Raji (cell line): ENCODE data around the gene GP9.

ENCODE experiments used
- POLR2A ChIP-seq: IDR thresholded peaks from 2 replicates; pipeline ENCODE4 v1.6.1; 2011; ENCODE audit warnings: low read depth, low read length, control low read depth; ENCODE audit not compliant: insufficient read depth

Gene GP9

DNA sequence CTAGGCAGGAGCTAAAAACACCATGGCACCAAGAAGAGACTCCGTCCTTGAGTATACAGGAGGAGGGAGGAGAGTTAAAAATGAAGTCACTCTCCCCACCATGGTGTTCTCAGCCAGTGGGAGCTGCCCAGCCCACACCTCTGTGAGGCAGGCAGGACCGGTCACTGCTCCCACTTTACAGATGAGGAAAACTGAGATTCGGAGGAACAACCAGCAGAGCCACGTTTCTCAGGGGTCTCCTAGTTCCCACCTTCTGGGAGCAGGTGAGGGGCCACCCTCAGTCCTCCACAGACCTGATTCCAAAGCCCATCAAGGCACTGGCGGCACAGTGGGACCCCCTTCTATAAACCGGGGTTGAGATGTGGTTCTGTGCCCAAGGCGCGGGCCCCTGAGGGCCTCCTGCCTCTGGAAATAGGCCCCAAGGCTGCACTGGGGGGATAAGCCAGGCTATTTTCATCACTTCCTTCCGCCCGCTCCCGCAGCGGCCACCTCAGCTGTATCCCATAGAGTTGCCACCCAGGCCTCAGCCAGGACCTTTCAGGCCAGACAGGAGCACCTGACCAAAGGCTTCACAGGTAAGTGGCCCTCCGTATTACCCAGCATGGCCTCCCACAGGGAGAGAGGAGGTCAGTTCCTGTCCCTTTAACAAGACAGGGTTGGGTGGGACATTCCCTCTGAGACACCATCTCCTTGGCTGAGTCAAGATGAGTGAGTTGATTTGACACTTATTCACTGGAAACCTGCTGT, at the start of gene GP9:
TSS of gene GP9 (plus strand) at position 504 of the 747 bp plus-strand sequence. CDS start 961 bp downstream, outside the sequence.
- no peak for TF ChIP-seq POLR2A

DNA sequence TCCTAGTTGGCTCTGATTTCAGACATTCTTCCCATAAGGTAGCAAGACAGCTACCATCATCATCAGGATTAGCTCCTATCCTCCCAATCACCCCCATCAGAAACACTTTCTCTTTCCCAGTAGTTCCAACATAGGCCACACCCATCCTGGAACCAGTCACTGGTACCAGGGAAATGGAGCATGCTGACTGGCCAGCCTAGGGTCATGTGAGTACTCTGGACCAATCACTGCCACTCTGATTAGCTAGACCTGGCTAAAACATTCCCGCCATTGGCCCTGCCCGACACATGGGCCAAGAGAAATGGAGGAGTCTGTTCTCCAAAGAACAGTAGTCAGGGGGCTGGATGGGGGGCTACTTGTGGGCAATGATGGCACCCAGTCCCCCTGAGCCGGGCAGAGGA, 47.1 kb upstream of the GP9 start:
- TF ChIP-seq POLR2A = no peak

DNA sequence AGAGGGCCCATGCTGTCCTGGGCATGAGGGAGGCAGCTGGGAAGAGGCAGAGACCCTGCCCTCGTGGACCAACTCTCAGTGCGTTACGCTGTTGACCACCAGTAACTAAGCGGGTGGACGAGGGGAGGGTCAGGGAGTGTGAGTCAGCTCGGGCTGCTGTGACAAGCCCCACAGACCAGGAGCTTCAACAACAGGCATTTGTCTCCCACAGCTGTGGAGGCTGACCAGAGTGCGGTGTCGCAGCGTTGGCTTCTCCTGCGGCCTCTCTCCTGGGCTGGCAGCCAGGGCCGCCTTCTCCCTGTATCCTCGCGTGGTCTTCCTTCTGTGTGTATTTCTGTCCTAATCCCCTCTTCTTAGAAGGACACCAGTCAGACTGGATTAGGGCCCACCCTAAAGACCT, 46.4 kb upstream of the GP9 start:
- no peak for TF ChIP-seq POLR2A

DNA sequence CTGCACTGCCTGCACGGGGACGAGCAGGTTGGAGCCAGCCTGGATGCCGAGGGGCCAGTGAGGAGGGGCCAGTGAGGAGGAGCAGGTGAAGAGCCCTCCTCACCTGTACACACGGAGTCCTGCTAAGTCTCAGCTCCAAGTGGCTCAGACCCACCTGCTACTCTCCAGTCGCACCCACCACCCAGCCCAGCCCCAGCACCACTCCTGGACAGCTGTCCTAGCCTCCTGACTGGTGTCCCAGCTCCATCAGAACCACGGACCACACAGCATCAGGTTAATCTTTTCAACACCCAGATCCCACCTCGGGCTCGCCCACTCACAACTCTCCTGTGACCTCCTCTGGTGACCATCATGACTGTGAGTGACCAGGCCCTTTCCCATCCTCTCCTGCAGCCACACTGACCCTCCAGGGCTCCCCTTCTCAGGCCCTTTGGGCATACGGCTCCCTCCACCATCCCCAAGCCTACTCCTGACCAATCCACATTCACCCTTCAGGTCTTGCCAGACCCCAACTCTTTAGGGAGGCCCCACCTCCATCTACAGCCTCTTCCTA, 45.7 kb upstream of the GP9 start:
- TF ChIP-seq POLR2A = no peak

DNA sequence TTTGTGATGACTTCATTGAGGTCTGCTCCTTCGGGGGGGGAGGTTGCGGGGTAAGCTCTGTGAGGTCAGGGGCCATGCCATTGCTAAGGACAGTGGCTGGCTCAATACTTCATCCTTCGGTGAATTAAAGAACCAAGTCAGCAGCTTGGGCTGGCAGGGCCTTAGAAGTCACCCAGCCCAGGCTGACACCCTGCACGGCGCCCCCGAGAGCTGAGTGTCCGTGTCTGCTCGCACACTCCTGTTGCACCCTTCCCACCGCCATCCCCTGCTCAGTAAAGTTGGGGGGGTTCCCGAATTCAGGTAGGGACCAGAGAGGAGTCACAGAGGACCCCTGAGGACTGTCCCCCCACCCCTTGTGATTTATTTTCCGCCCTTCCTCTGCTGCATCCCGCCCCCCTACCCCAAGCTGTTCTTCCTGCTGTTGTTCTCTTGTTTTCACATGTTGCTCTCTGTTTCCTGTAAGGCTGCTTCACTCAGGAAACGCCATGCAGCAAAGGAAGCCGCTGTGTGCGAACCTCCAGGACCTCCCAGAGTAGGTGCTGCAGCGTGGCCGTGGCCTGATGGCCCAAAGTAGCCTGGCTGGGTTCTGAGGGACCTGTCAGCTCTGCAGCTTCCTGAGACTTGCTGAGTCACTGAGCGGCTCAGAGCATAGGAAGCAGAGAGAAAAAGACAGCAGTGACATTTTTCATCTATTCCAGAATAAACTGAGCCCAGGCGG, 45.0 kb upstream of the GP9 start:
- no peak for TF ChIP-seq POLR2A

DNA sequence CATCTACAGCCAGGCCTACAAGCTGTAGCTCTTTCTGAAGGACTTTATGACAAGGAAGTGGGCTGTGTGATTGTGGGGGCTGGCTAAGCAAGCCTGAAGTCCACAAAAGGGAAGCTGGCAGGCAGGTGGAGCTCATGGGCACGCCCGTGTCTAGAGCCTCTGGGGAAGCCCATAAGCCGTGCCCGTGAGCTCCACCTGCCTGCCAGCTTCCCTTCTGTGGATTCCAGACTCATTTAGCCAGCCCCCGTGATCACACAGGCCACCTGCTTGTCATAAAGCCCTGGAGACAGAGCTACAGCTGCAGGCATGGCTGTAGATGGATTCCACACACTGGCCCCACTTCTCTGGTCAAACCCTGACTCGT, 44.2 kb upstream of the GP9 start:
- TF ChIP-seq POLR2A = no peak

DNA sequence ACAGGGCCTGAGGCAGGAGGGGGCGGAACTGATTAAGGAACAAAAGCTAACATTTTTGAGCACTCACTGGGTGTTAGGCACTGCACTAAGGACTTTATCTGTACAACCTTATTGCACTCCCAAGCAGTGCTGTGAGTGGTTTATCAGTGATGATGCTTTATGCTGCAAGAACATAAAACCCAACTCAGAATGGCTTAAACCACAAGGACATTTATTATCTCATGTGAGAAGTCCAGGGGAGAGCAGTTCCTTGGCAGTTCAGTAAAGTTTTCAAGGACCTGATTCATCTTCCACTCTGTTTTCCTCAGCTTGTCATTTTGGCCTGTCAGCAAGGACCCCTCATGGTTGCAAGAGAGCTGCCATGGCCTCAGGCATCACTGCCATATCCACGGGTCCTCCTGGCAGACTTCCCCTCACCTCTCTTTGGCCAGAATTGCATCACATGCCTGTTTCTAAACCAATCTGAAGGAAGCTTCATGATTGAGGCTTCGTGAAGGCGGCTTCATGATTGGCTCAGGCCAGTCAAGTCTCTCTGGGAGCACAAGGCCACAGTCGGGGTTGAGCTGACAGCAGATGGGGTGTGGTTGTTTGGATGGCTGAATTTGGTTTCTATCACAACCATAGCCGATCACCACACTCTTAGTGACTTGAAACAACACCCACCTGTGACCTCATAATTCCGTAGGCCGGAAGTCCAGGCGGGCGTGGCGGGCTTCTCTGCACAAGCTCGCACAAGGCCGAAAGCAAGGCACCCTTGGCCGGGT, 43.7 kb upstream of the GP9 start:
- no peak for TF ChIP-seq POLR2A

DNA sequence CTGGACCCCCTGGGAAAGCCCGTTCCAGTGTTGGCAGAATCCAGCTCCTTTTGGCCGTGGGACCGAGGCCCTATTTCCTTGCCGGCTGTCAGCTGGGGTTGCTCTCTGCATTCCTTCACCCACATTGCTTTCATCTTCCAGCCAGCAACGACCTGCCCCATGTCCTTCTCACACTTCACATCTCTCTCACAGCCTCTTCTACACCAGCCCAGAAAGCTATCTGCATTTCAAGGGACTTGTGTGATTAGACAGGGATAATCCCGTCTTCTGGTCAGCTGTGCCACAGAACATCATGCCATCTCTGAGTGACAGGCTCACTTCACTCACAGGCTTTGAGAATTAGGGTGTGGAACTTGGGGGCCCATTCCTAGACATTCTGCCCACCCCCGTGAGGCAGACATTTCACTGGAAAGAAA, 43.1 kb upstream of the GP9 start:
- TF ChIP-seq POLR2A = no peak

DNA sequence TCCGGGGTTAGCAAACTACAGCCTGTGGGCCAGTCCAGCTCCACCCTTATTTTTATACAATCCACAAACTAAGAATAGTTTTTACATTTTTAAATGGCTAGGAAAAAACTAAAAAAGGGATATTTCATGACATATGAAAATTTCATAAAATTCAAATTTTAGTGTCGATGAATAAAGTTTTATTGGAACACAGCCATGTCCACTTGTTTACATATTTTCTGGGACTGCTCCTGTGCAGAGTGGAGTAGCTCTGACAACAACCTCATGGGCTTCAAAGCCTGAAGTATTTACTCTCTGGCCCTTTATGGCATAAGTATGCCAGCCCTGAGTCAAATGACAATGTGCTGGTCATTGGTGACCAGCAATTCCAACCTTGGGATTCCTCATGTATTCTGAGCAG, 42.3 kb upstream of the GP9 start:
- no peak for TF ChIP-seq POLR2A

DNA sequence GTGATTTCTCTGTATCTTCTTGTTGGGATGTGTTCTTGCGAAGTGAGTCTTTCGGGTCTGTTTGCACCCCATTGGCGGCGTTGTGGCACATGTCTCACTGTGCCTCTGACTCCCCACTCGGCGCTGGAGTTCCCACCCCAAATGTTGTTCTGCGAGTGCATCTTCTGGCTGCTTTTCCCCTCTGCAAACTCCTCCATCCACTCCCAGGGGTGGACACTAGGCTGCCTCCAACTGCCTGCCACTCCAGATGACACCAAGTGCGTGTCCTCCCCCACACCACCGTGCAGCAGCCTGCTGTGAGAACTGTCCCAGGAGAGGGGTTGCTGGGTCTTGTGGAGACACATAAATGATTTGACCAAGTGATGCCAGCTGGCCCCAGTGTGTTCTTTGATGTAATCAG, 41.8 kb upstream of the GP9 start:
- TF ChIP-seq POLR2A = no peak

DNA sequence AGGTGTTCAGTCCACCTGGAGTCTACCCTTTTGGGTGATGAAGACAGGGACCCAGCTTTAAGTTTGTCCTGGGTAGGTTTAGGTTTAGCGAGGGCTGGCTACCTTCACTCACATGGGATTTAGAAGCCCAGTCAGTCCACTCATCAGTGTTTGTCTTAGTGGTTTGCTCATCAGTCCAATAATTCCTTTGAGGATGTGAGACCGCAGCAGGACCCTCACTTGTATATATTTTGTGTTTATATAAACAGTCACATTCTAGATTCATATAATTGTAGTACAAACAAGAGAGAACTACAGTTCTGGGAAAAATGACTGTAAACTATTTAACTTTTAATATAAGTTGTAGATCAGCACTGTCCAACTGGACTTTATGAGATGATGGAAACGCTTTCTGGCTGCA, 41.3 kb upstream of the GP9 start:
- TF ChIP-seq POLR2A = no peak

DNA sequence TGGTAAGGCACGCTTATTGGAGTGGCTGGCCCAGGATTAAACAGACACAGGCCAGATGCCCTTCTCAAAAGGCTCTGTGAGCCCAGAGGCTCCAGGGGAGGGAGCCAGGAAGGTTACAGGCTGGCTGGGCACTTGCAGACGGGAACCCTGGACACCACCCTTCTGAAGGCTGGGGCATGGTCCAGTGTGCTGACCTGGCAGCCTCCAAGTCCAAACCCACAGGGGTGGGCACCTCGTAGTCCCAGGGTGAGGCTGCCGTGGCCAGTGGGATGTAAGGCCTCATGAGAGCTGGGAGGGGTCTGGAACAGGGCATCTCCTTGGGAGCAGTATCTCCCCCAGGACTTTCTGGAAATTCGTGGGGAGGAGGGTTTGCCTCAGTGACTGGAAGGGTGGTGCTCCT, 39.9 kb upstream of the GP9 start:
- no peak for TF ChIP-seq POLR2A

DNA sequence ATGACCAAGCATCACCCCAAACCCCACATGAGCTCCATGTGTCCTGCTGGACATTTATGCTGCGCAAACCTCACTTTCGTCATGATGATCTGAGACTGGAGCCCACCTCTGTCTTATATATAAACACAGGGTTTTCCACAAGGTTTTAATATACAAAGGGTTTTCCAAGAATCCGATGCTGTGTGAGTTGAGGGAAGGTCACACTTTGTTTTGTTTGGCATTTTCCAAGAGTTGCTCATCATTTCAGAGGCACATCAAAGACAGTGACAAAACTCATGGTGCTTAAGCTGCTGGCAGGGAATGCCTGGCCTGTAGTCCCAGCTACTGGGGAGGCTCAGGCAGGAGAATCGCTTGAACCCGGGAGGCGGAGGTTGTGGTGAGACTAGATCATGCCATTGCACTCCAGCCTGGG, 39.4 kb upstream of the GP9 start:
- no peak for TF ChIP-seq POLR2A

DNA sequence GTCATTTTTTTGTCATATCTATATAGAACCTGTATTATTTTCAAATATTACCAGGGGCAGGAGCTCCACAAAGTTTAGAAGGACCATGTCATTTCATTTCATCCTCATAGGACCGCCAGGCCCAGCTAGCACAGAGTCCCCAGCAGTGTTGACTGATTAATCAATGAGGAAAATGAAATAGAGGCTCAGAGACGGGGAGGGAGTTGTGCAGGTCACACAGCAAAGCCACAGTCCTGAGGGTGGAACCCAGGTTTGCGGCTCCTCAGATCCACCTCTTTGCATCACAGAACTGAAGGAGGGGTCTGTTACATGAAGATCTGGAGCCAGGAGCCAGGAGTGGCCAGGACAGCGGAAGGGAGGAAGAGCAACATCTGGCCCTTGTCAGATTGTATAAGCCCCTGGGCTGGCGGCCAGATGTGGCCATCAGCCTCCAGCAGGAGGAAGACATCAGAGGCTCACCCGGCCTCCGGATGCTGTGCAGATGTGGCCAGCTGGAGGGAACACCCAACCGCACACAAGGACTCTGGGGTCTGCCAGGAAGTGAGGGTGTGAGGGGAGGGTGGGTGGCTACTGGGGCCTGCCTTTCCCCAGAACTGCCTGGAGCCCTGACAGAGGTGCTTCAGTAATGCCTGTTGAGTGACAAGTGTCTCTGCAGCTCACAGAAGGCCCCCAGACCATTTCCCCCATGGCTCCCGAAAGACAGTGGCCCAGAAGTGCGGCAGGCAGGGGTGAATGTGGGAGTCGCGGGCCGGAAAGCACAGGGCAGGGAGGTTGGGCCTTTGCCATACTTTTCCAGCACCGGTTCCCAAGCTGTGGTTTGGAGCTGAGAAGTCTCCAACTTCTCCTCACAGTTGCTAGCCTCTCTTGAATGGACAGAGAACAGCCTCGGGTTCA, 38.2 kb upstream of the GP9 start:
- no peak for TF ChIP-seq POLR2A

DNA sequence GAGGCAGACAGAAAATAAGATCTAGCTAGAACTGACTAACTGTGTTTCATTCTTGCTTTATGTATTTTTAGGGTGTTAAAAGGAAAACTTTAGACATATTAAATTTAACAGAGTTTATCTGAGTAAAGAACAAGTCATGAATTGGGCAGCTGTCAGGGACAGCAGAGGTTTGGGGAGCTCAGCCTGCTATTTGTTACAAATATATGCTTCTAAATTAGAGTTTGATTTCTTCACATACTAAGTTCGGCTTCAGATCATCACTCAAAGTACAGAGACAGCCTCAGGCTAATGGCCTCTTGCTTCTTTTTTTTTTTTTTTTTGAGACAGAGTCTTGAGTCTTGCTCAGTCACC, 37.6 kb upstream of the GP9 start:
- no peak for TF ChIP-seq POLR2A
